Hepatocyte (in vitro differentiated cells): ENCODE measurements around the gene GLYATL2.

Source experiments
- CTCF ChIP-seq: fragments of 200-600 bp; sonication (generic); IDR thresholded peaks from 2 replicates; pipeline ENCODE4 v1.5.1; 2016; ENCODE audit warnings: antibody characterized with exemption, mild to moderate bottlenecking; ENCODE audit not compliant: poor library complexity
- EZH2 ChIP-seq: fragments of 200-600 bp; sonication (generic); IDR thresholded peaks from 2 replicates; pipeline ENCODE4 v1.6.1; 2016; ENCODE audit warnings: antibody characterized with exemption, mild to moderate bottlenecking, borderline replicate concordance
- EZH2phosphoT487 ChIP-seq: fragments of 200-600 bp; sonication (generic); IDR thresholded peaks from one replicate; pipeline ENCODE4 v1.6.1; 2018; ENCODE audit warnings: antibody characterized with exemption, mild to moderate bottlenecking, low read depth, moderate library complexity; ENCODE audit not compliant: unreplicated experiment, severe bottlenecking

GRCh38 chr11:58864335-58864734, 19.8 kb upstream of the GLYATL2 start:
- TF ChIP-seq CTCF (no peak), EZH2 (no peak), EZH2phosphoT487 (no peak)
